Endodermal cell (in vitro differentiated cells): ENCODE measurements around the gene ATP2B3. TPM values are rescaled to one million over a fixed set of nuclear protein-coding genes. Genes with fewer than 3 reads are reported as not detected.

Experiments used
- DNase-seq: peaks from one replicate; pipeline ENCODE4 v3.0.0-alpha.2; 2017
- H3K27ac ChIP-seq: 2 replicates; pipeline ENCODE4 v1.5.1; 2013; ENCODE audit warnings: mild to moderate bottlenecking, low read depth, low read length, moderate library complexity
- H3K27me3 ChIP-seq: 2 replicates; pipeline ENCODE4 v1.6.1; 2013; ENCODE audit warnings: mild to moderate bottlenecking, low read length, moderate library complexity; ENCODE audit not compliant: insufficient read depth, control insufficient read depth, poor library complexity, severe bottlenecking
- H3K36me3 ChIP-seq: 2 replicates; pipeline ENCODE4 v1.7.0; 2013; ENCODE audit warnings: mild to moderate bottlenecking, low read length, moderate library complexity; ENCODE audit not compliant: control insufficient read depth, insufficient read depth
- H3K4me1 ChIP-seq: one replicate; pipeline ENCODE4 v1.7.0; 2013; ENCODE audit warnings: low read length; ENCODE audit not compliant: control insufficient read depth, insufficient read depth
- H3K4me3 ChIP-seq: 2 replicates; pipeline ENCODE4 v1.5.1; 2013; ENCODE audit warnings: mild to moderate bottlenecking, low read length, moderate library complexity
- H3K9ac ChIP-seq: 2 replicates; pipeline ENCODE4 v1.6.1; 2013; ENCODE audit warnings: mild to moderate bottlenecking, low read length, moderate library complexity; ENCODE audit not compliant: poor library complexity, severe bottlenecking; ENCODE audit errors: extremely low read depth
- H3K9me3 ChIP-seq: 2 replicates; pipeline ENCODE4 v1.6.1; 2013; ENCODE audit warnings: mild to moderate bottlenecking, low read length, moderate library complexity; ENCODE audit not compliant: control insufficient read depth
- H3K27ac Mint-ChIP-seq: 2 replicates; pipeline ENCODE4 v1.8.0; 2020; ENCODE audit warnings: mixed read lengths
- H3K27me3 Mint-ChIP-seq: 2 replicates; pipeline ENCODE4 v1.8.0; 2021; ENCODE audit warnings: mild to moderate bottlenecking, mixed read lengths; ENCODE audit not compliant: insufficient read depth
- H3K36me3 Mint-ChIP-seq: 2 replicates; pipeline ENCODE4 v1.8.0; 2020; ENCODE audit warnings: low read depth, mixed read lengths
- H3K4me1 Mint-ChIP-seq: 2 replicates; pipeline ENCODE4 v1.8.0; 2020; ENCODE audit warnings: mixed read lengths
- H3K4me3 Mint-ChIP-seq: 2 replicates; pipeline ENCODE4 v1.8.0; 2020; ENCODE audit warnings: mild to moderate bottlenecking, moderate library complexity, mixed read lengths
- H3K9me3 Mint-ChIP-seq: 2 replicates; pipeline ENCODE4 v1.8.0; 2020; ENCODE audit warnings: mild to moderate bottlenecking, mixed read lengths
- WGBS, 2 experiments: methylation state at CpG; one replicate each; pipeline versions ENCODE4 v1.1.5 to v1.1.7; 2013; ENCODE audit warnings: missing lambda C conversion rate in 2 of 2, mixed read lengths in 1 of 2; ENCODE audit not compliant: insufficient coverage in 1 of 2, insufficient read length in 1 of 2; 5-methylcytosine and 5-hydroxymethylcytosine counted together
- total RNA-seq, 2 donors: library from RNA; stranded (reverse); fragmentation: NEBNext Ultra II Directional in 1 of 2; extraction: Animal tissue kit (Norgen Biotek cat#: 25700) in 1 of 2; gene quantifications; 2 replicates in 1 of 2; 3 replicates in 1 of 2; pipeline ENCODE4 v1.2.1, GENCODE V29; 2021
- TF ChIP-seq, protein P1 (sequence below): fragments of 200-600 bp; sonication (generic); conservative IDR thresholded peaks from 2 replicates; pipeline ENCODE4 v1.5.0; 2021; ENCODE audit warnings: antibody characterized with exemption, mild to moderate bottlenecking

Gene ATP2B3
- total RNA-seq, 2 donors from 2014 or later = not detected

DNA sequence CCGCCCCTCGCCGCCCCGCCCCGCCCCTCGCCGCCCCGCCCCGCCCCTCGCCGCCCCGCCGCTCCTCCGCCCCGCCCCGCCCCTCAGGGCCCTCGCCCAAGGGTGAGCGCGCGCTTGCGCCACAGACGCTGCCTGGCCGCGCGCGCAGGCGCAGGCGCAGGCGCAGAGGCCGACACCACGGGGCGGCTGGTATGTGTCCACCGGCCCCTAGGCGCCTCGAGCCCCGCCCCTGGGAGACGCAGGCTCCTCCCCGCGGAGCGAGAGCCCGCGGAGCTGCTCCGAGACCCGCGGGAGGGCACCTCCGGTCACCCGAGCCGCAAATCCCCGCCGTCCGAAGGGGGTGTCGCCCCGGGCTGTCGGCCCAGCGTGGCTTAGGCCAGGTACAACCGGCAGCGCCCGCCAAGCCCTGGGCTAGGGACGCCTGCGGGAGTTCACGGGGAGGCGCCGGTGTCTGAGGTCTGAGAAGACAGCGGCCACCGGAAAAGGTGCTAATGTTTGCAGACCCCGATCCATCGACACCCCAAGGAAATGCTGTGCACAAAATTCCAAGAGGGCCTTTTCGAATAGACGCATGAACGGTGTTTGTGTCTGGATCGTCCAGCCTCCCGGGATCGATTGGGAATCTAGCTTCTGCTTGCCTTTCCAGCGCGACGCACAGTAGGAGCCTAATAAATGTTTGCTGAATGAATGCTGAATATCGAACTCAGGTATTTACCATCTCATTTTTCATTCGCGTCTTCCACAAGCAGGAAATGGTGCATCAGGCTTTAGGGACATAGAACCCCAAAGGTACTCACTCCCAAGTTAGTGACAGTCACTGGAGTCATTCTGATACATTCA lies 82.0 kb downstream of the ATP2B3 start:
- no peaks in the 10 kb centered on the region for H3K27me3 ChIP-seq
- H3K4me1 ChIP-seq = no peaks in the 10 kb centered on the region
- no peaks in the 10 kb centered on the region for H3K9me3 ChIP-seq
- no peak overlapping the region for H3K27ac Mint-ChIP-seq
- H3K36me3 ChIP-seq = no peaks in the 10 kb centered on the region
- peaks cover 5% of the 10 kb centered on the region for H3K27me3 Mint-ChIP-seq
- H3K9me3 Mint-ChIP-seq = peaks cover 74% of the 10 kb centered on the region
- H3K27ac ChIP-seq = no peak overlapping the region
- WGBS, 2 experiments = 0% methylated on average over 63 of the region's 79 CpGs; no CpG with 5 or more reads in 1 of the 2 experiments
- H3K9ac ChIP-seq = peak overlapping the region; percentile 66
- H3K4me3 Mint-ChIP-seq = peak overlapping the region; percentile 69
- peaks cover 8% of the 10 kb centered on the region for H3K36me3 Mint-ChIP-seq
- TF ChIP-seq, protein P1, sequence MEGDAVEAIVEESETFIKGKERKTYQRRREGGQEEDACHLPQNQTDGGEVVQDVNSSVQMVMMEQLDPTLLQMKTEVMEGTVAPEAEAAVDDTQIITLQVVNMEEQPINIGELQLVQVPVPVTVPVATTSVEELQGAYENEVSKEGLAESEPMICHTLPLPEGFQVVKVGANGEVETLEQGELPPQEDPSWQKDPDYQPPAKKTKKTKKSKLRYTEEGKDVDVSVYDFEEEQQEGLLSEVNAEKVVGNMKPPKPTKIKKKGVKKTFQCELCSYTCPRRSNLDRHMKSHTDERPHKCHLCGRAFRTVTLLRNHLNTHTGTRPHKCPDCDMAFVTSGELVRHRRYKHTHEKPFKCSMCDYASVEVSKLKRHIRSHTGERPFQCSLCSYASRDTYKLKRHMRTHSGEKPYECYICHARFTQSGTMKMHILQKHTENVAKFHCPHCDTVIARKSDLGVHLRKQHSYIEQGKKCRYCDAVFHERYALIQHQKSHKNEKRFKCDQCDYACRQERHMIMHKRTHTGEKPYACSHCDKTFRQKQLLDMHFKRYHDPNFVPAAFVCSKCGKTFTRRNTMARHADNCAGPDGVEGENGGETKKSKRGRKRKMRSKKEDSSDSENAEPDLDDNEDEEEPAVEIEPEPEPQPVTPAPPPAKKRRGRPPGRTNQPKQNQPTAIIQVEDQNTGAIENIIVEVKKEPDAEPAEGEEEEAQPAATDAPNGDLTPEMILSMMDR = no peak
- H3K4me1 Mint-ChIP-seq = no peaks in the 10 kb centered on the region
- DNase-seq = peak; percentile 90
- peak overlapping the region; percentile 85 for H3K4me3 ChIP-seq

DNA sequence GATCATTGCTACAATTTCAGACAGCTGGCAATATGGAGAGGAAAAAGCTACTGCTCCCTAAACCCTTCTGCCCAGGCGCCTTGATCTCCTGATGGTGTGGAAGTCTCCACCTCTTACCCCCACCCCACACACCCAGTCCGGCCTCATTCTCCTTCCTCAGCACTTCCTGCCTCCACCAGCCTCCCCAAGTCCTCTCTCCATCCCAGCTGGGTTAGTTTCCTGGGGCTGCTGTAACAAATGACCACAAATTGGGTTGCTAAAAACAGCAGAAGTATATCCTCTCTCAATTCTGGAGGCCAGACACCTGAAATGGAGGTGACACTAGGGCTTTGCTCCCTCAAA lies 82.6 kb downstream of the ATP2B3 start:
- Mint-ChIP-seq H3K27ac (no peak overlapping the region), H3K4me3 (peak overlapping the region; percentile 69), H3K36me3 (peaks cover 5% of the 10 kb centered on the region), H3K9me3 (peaks cover 73% of the 10 kb centered on the region), H3K27me3 (peaks cover 8% of the 10 kb centered on the region), H3K4me1 (no peaks in the 10 kb centered on the region)
- no peaks in the 10 kb centered on the region for H3K9me3 ChIP-seq
- no peaks in the 10 kb centered on the region for H3K4me1 ChIP-seq
- no peak overlapping the region for H3K27ac ChIP-seq
- TF ChIP-seq, protein P1 = no peak
- H3K4me3 ChIP-seq = peak overlapping the region; percentile 85
- H3K9ac ChIP-seq = peak overlapping the region; percentile 66
- no peaks in the 10 kb centered on the region for H3K27me3 ChIP-seq
- 30% methylated on average over 1 of the region's 2 CpGs; no CpG with 5 or more reads in 1 of the 2 experiments for WGBS, 2 experiments
- no peaks in the 10 kb centered on the region for H3K36me3 ChIP-seq
- DNase-seq = no peak

DNA sequence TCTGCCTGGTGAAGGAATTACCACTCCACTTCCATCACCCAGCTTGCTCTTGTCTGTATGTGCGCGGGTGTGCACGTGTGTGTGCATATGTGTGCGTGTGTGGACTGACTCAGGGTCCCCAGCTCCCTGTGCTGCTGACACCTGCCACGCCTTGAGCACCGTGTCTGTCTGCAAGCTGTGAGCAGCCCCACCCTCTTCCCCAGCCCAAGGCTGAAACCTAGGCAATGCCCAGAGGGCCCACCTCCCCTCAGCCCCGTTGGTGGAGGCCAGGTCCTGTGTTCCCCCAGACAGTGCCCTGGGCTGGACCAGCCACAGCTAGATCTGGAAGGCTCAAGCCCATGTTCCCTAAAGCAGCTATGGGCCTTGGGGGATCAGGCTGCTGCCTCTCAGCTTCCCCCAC lies 83.5 kb downstream of the ATP2B3 start:
- Histone ChIP-seq H3K27ac (no peak overlapping the region), H3K27me3 (no peaks in the 10 kb centered on the region), H3K9me3 (no peaks in the 10 kb centered on the region), H3K9ac (no peak overlapping the region), H3K36me3 (no peaks in the 10 kb centered on the region), H3K4me1 (no peaks in the 10 kb centered on the region), H3K4me3 (no peak overlapping the region)
- Mint-ChIP-seq H3K4me1 (no peaks in the 10 kb centered on the region), H3K27me3 (peaks cover 14% of the 10 kb centered on the region), H3K4me3 (no peak overlapping the region), H3K36me3 (peaks cover under 1% of the 10 kb centered on the region), H3K27ac (no peak overlapping the region), H3K9me3 (peaks cover 73% of the 10 kb centered on the region)
- no peak for DNase-seq
- TF ChIP-seq, protein P1 = no peak
- WGBS, 2 experiments = 88% methylated on average over 7 of the region's 7 CpGs; no CpG with 5 or more reads in 1 of the 2 experiments
